Gastroesophageal sphincter (tissue), 3 donors: ENCODE results near the gene MEPE.

Source experiments
- CTCF ChIP-seq, 4 experiments: fragments of 200-600 bp in 2 of 4; fragments of 450-650 bp in 2 of 4; sonication (generic) in 1 of 4; IDR thresholded peaks; one replicate each; pipeline ENCODE4 v1.5.1; 2017 to 2019; ENCODE audit warnings: antibody characterized with exemption in 4 of 4, mild to moderate bottlenecking in 2 of 4, moderate library complexity in 2 of 4
- EP300 ChIP-seq: sonication (generic); formaldehyde crosslinking; IDR thresholded peaks from one replicate; pipeline ENCODE4 v1.6.1; 2017; ENCODE audit warnings: antibody characterized with exemption, mild to moderate bottlenecking

- TF ChIP-seq CTCF (IDR thresholded peaks at IDR 0.05) (no peak), EP300 (no peak)
These were observed 20.8 kb upstream of the MEPE start for GRCh38 chr4:87811977-87812376.
